Heart left ventricle (tissue), 13 donors: ENCODE data around the gene ACCS.

ENCODE experiments used
- CTCF ChIP-seq, 12 donors: fragments of 200-600 bp; sonication (generic) in 4 of 12; IDR thresholded peaks; one replicate each; pipeline versions ENCODE4 v1.5.0 to v1.8.0; 2018 to 2022; ENCODE audit warnings: antibody characterized with exemption in 12 of 12, mild to moderate bottlenecking in 5 of 12
- POLR2A ChIP-seq, 2 donors: fragments of 450-650 bp; IDR thresholded peaks; one replicate each; pipeline ENCODE4 v1.6.1; 2017; ENCODE audit warnings: antibody characterized with exemption in 2 of 2, mild to moderate bottlenecking in 2 of 2, moderate library complexity in 2 of 2
- donor health status: ischemic (EF 13 %, LVEDD 7.1; RV severe dilation, severe dysfunction).
- donor health status: DM: no; HTN: yes; CAD: no.
- donor health status: DM: no; HTN: no; CAD: no.
- donor health status: ischemic (EF 25% LVEDD 6.9; RV normal size, moderate dysfunction).
- donor health status: ischemic (EF 25% LVEDD 5.7; RV mildly dilated, moderate dysfunction).
- donor health status: ischemic (EF 35%, LVEDD 5.7; RV mildly dilated, moderate dysfunction).
- donor health status: nonischemic (EF 11% LVEDD 7.7; RV severe dilation, severe dysfunction).
- donor health status: DM: yes; HTN: yes; CAD: no.
- donor health status: PGD.
- donor health status: ischemic (EF 29% LVEDD 5.4; RV normal size, mild dysfunction).
- donor health status: nonischemic (EF 23%, LVEDD 6.1; RV moderate dilation, normal function).

GRCh38 chr11:44112091-44112821 is 46.2 kb downstream of the ACCS start:
- TF ChIP-seq CTCF (IDR thresholded peaks at IDR 0.05) (no peak), POLR2A (IDR thresholded peaks at IDR 0.05) (no peak)
